ENCODE data around the gene FUOM. TPM values are rescaled to one million over a fixed set of nuclear protein-coding genes. Genes with fewer than 3 reads are reported as not detected.

FUOM gene
- polyA plus RNA-seq, 3 donors, result 29.8 to 56.8 (median 39.0) TPM

- H3K27me3 Mint-ChIP-seq (ENCODE audit: low read depth in 3 of 3), result peaks cover 26 to 47% (median 32%) of the 10 kb centered on the region in 3 donors
- no peak overlapping the region for H3K27ac Mint-ChIP-seq
- Histone ChIP-seq H3K27ac (ENCODE audit: low read depth in 1 of 2, low read length in 2 of 2) (no peak overlapping the region), H3K9ac (ENCODE audit: insufficient read depth, low read length, poor library complexity, severe bottlenecking) (no peak overlapping the region), H3K4me3 (replicated peaks in 1 of 3; ENCODE audit: low read depth in 2 of 3, low read length in 3 of 3) (no peak overlapping the region), H2AFZ (ENCODE audit: insufficient read depth, low read depth, low read length, poor library complexity, severe bottlenecking) (no peak overlapping the region), H3K4me1 (ENCODE audit: control insufficient read depth in 1 of 2, insufficient read depth in 2 of 2, low read length in 2 of 2) (no peaks in the 10 kb centered on the region), H3K27me3 (ENCODE audit: control insufficient read depth in 2 of 2, insufficient read depth in 2 of 2, low read length in 2 of 2) (peaks cover 0 to 24% of the 10 kb centered on the region in 2 donors), H3K9me3 (replicated peaks in 1 of 2; ENCODE audit: control insufficient read depth in 1 of 2, insufficient read depth in 1 of 2, low read length in 2 of 2) (peaks cover 0 to 3% of the 10 kb centered on the region in 2 donors), H3K4me2 (replicated peaks; ENCODE audit: extremely low read depth, low read length, poor library complexity, severe bottlenecking) (no peak overlapping the region), H4K20me1 (ENCODE audit: insufficient read depth, low read length) (no peaks in the 10 kb centered on the region), H3K36me3 (replicated peaks in 1 of 2; ENCODE audit: control insufficient read depth in 1 of 2, insufficient read depth in 2 of 2, low read length in 2 of 2) (no peaks in the 10 kb centered on the region), H3K79me2 (ENCODE audit: insufficient read depth, low read length) (no peaks in the 10 kb centered on the region)
- WGBS (ENCODE audit: insufficient coverage), result 83% methylated on average over 6 of the region's 8 CpGs
- no peaks in the 10 kb centered on the region for H3K36me3 Mint-ChIP-seq
- DNase-seq, result no peak
- H3K4me1 Mint-ChIP-seq, result no peaks in the 10 kb centered on the region
- intact Hi-C loops (cut with micrococcal nuclease), result no loop called here
- peaks cover 0 to 5% (median 2%) of the 10 kb centered on the region in 7 donors for H3K9me3 Mint-ChIP-seq
- no peak for TF ChIP-seq CTCF (IDR thresholded peaks at IDR 0.05)
- peak overlapping the region in 1 of 2 donors; percentile 33 for H3K4me3 Mint-ChIP-seq
Measured at GRCh38 chr10:133342942-133343341, 14.9 kb downstream of the FUOM start.

DNA sequence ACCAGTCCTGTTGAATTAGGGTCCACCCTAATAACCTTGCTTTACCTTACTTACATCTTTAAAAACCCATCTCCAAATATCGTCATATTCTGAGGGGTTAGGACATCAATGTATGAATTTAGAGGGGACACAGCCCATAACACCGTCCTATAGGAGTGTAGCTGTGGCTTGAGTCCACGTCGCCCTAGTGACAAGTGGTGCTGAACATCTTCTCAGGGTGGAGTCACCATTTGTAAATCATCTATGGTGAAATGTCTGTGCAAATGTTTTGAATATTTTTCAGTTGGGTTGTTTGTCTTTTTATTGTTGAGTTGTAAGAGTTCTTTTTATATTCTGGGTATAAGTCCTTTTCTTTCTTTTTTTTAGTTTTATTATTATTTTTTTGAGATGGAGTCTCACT is 15.8 kb downstream of the FUOM start:
- H4K20me1 ChIP-seq (ENCODE audit: insufficient read depth, low read length), result no peaks in the 10 kb centered on the region
- Mint-ChIP-seq H3K4me3 (peak overlapping the region in 1 of 2 donors; percentile 46), H3K27me3 (ENCODE audit: low read depth in 3 of 3) (peaks cover 25 to 39% (median 28%) of the 10 kb centered on the region in 3 donors), H3K36me3 (no peaks in the 10 kb centered on the region), H3K9me3 (peaks cover 0 to 5% (median 2%) of the 10 kb centered on the region in 7 donors), H3K27ac (no peak overlapping the region), H3K4me1 (no peaks in the 10 kb centered on the region)
- no peak overlapping the region for H3K27ac ChIP-seq (ENCODE audit: low read depth in 1 of 2, low read length in 2 of 2)
- no peaks in the 10 kb centered on the region for H3K36me3 ChIP-seq (replicated peaks in 1 of 2; ENCODE audit: control insufficient read depth in 1 of 2, insufficient read depth in 2 of 2, low read length in 2 of 2)
- no peaks in the 10 kb centered on the region for H3K79me2 ChIP-seq (ENCODE audit: insufficient read depth, low read length)
- H3K27me3 ChIP-seq (ENCODE audit: control insufficient read depth in 2 of 2, insufficient read depth in 2 of 2, low read length in 2 of 2), result peaks cover 1 to 34% of the 10 kb centered on the region in 2 donors
- H3K4me1 ChIP-seq (ENCODE audit: control insufficient read depth in 1 of 2, insufficient read depth in 2 of 2, low read length in 2 of 2), result no peaks in the 10 kb centered on the region
- WGBS (ENCODE audit: insufficient coverage), result 93% methylated on average over 3 of the region's 4 CpGs
- H3K4me2 ChIP-seq (replicated peaks; ENCODE audit: extremely low read depth, low read length, poor library complexity, severe bottlenecking), result no peak overlapping the region
- no peak overlapping the region for H2AFZ ChIP-seq (ENCODE audit: insufficient read depth, low read depth, low read length, poor library complexity, severe bottlenecking)
- no peak overlapping the region for H3K4me3 ChIP-seq (replicated peaks in 1 of 3; ENCODE audit: low read depth in 2 of 3, low read length in 3 of 3)
- no peak overlapping the region for H3K9ac ChIP-seq (ENCODE audit: insufficient read depth, low read length, poor library complexity, severe bottlenecking)
- TF ChIP-seq CTCF (IDR thresholded peaks at IDR 0.05), result no peak
- H3K9me3 ChIP-seq (replicated peaks in 1 of 2; ENCODE audit: control insufficient read depth in 1 of 2, insufficient read depth in 1 of 2, low read length in 2 of 2), result peaks cover 3 to 8% of the 10 kb centered on the region in 2 donors
- no peak for DNase-seq
- intact Hi-C loops (cut with micrococcal nuclease), result no loop called here
